Nephron progenitor cell (in vitro differentiated cells): ENCODE measurements around the gene ARF6.

Experiments used
- DNase-seq: peaks from one replicate; pipeline ENCODE4 v3.0.0; 2021
- H3K27ac Mint-ChIP-seq: 2 replicates; pipeline ENCODE4 v1.8.0; 2021; ENCODE audit warnings: mild to moderate bottlenecking, moderate library complexity, mixed read lengths
- H3K27me3 Mint-ChIP-seq: 2 replicates; pipeline ENCODE4 v1.8.0; 2021; ENCODE audit warnings: mild to moderate bottlenecking, low read depth, mixed read lengths; ENCODE audit not compliant: poor library complexity
- H3K36me3 Mint-ChIP-seq: 2 replicates; pipeline ENCODE4 v1.8.0; 2021; ENCODE audit warnings: low read depth, mixed read lengths
- H3K4me1 Mint-ChIP-seq: 2 replicates; pipeline ENCODE4 v1.8.0; 2021; ENCODE audit warnings: mixed read lengths
- H3K4me3 Mint-ChIP-seq: 2 replicates; pipeline ENCODE4 v1.8.0; 2021; ENCODE audit warnings: mild to moderate bottlenecking, moderate library complexity, mixed read lengths
- H3K9me3 Mint-ChIP-seq: 2 replicates; pipeline ENCODE4 v1.8.0; 2021; ENCODE audit warnings: mild to moderate bottlenecking, moderate library complexity, mixed read lengths
- TF ChIP-seq, protein P1 (sequence below): fragments of 200-600 bp; sonication (generic); IDR thresholded peaks from 2 replicates; pipeline ENCODE4 v1.5.0; 2021; ENCODE audit warnings: antibody characterized with exemption

ARF6 gene

DNA sequence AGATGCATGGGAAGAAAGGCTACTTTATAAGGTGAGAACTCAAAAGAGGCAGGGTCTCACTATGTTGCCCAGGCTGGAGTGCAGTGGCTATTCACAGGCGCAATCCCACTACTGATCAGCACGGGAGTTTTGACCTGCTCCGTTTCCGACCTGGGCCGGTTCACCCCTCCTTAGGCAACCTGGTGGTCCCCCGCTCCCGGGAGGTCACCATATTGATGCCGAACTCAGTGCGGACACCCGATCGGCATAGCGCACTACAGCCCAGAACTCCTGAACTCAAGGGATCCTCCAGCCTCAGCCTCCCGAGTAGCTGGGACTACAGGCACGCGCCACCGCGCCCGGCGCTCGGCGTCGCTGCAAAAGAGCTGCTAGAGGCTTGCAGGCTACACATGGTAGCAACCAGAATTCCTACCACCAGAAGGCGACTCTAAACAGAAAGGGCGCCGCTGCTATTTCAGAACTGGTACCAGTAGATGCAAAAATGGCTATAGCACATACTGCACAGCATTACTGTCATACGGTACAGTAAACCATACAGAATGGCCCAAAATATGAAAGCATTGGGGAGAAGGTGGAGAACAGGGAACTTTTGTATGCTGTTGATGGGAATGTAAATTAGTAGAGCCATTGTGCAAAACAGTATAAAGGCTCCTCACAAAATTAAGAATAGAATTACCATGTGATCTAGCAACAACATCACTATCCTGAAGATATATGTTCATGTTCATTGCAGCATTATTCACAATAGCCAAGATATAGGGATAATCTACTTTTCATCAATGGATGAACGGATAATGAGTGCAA lies 39.1 kb upstream of the ARF6 start:
- TF ChIP-seq, protein P1, sequence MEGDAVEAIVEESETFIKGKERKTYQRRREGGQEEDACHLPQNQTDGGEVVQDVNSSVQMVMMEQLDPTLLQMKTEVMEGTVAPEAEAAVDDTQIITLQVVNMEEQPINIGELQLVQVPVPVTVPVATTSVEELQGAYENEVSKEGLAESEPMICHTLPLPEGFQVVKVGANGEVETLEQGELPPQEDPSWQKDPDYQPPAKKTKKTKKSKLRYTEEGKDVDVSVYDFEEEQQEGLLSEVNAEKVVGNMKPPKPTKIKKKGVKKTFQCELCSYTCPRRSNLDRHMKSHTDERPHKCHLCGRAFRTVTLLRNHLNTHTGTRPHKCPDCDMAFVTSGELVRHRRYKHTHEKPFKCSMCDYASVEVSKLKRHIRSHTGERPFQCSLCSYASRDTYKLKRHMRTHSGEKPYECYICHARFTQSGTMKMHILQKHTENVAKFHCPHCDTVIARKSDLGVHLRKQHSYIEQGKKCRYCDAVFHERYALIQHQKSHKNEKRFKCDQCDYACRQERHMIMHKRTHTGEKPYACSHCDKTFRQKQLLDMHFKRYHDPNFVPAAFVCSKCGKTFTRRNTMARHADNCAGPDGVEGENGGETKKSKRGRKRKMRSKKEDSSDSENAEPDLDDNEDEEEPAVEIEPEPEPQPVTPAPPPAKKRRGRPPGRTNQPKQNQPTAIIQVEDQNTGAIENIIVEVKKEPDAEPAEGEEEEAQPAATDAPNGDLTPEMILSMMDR: peak; percentile 60
- Mint-ChIP-seq H3K36me3 (peaks cover 24% of the 10 kb centered on the region), H3K9me3 (no peaks in the 10 kb centered on the region), H3K27me3 (no peaks in the 10 kb centered on the region), H3K27ac (no peak overlapping the region), H3K4me1 (peaks cover 29% of the 10 kb centered on the region), H3K4me3 (peak overlapping the region; percentile 96)
- peak; percentile 60 for DNase-seq

DNA sequence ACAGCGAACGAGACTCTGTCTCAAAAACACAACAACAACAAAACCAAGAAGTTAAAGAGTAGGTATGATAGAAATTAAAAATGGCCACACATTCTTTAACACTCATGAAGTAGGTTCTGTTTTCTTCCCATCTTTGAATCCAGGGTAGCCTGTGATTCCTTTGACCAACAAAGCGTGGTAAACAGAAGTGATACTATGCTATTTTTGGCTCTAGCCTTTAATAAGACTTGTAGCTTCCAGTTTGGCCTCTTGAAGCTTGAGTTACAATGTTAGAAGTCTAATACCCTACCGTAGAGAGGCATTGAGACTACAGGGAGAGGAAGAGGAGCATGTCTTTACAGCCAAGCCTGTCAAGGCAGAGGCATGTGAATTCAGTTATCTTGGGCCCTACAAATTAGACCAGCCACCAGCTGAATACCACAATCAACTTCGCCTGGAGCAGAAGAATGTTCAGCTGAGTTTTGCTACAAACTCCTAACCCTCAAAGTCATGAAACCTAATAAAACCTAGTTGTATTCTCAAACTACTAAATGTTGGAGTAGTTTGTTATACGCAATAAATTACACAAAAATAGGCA lies 35.4 kb upstream of the ARF6 start:
- TF ChIP-seq, protein P1: no peak
- no peak overlapping the region for H3K4me3 Mint-ChIP-seq
- peaks cover 19% of the 10 kb centered on the region for H3K4me1 Mint-ChIP-seq
- no peak for DNase-seq
- no peaks in the 10 kb centered on the region for H3K36me3 Mint-ChIP-seq
- H3K27ac Mint-ChIP-seq: no peak overlapping the region
- no peaks in the 10 kb centered on the region for H3K9me3 Mint-ChIP-seq
- no peaks in the 10 kb centered on the region for H3K27me3 Mint-ChIP-seq

DNA sequence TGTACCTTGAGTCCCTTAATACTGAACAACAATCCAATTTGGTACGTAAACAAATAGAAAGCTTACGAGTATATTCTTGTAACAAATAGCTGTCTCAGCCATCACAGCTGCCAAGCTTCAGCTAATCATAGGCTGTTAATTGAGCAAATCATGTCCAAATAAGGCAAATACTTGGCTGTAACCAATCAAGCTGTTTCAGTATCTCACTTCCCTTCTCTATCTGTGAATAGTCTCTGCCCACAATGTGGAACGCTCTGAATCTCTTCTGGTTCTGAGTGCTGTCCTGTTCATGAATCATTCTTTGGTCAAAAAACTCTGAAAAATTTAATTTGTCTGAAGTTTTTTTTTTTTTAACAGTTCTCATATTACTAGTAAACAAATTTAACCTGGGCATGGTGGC lies 34.5 kb upstream of the ARF6 start:
- no peaks in the 10 kb centered on the region for H3K36me3 Mint-ChIP-seq
- H3K27ac Mint-ChIP-seq: no peak overlapping the region
- no peaks in the 10 kb centered on the region for H3K9me3 Mint-ChIP-seq
- H3K27me3 Mint-ChIP-seq: no peaks in the 10 kb centered on the region
- TF ChIP-seq, protein P1: no peak
- no peak overlapping the region for H3K4me3 Mint-ChIP-seq
- DNase-seq: no peak
- H3K4me1 Mint-ChIP-seq: peaks cover 19% of the 10 kb centered on the region

DNA sequence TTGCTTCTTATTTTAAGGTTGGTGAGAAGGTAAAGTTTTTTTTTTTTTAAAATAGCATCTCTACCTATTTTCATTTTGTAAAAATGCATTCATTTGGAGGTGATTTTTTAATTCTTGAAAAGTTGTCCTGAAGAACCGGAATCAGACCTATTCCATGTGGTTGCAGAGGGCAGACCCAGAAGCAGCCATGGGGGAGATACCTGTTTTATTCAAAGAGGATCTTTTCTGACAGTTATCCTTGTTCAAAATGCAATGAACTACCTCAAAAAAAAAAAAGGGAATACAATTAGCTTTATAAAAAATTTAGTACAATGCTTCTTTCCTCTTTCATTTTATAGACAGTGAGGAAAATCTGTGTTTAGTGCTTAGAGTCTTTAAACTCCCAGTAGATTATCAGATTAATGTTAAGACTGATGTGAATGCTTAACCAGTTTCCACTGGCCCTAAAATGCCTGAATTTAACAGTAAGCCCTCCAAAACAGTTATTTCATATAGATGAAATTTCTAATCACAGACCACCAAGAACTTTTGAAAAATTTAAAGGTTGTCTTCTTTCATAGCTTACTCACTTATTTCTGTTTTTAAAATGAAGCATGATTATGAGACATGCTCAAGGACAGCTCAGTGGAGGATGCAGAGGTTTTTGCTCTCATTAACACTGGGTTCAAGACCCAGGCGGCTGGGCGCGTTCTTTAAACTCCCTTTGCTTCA lies 31.7 kb upstream of the ARF6 start:
- Mint-ChIP-seq H3K4me1 (peaks cover 19% of the 10 kb centered on the region), H3K9me3 (no peaks in the 10 kb centered on the region), H3K36me3 (no peaks in the 10 kb centered on the region), H3K4me3 (no peak overlapping the region), H3K27me3 (no peaks in the 10 kb centered on the region), H3K27ac (peak overlapping the region; percentile 25)
- TF ChIP-seq, protein P1: no peak
- no peak for DNase-seq

DNA sequence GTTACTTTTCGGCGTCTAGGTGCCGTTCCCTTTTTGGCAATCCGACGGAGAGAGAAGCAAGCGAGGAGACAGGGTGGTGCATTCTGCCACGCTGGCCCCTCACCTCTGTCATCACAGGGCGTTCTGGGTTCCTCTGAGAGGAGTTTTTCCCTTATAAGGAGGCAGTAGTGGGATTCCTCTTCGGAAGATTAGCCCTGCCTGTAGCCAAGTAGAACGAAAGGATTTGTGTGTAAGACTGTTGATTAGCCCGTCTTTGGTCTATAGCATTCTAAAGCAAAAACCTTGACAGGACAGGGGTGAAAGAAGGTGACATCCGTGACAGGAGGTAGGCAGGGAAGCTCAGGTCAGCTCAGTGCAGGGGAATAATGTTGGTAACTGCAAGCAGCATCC lies 31.2 kb upstream of the ARF6 start:
- no peak overlapping the region for H3K4me3 Mint-ChIP-seq
- DNase-seq: peak; percentile 46
- peaks cover 19% of the 10 kb centered on the region for H3K4me1 Mint-ChIP-seq
- TF ChIP-seq, protein P1: no peak
- no peaks in the 10 kb centered on the region for H3K27me3 Mint-ChIP-seq
- H3K36me3 Mint-ChIP-seq: no peaks in the 10 kb centered on the region
- H3K27ac Mint-ChIP-seq: no peak overlapping the region
- no peaks in the 10 kb centered on the region for H3K9me3 Mint-ChIP-seq
